GM12878 (cell line): Measurements from ENCODE around the gene CCDC9B. TPM values are rescaled to one million over a fixed set of nuclear protein-coding genes. Genes with fewer than 3 reads are reported as not detected.
A peak's percentile ranks its signal among the peaks of the same experiment; 100 is the strongest.

Source experiments
- CBX5 ChIP-seq: sonication (generic); IDR thresholded peaks from 2 replicates; pipeline ENCODE4 v1.6.1; 2016; ENCODE audit warnings: low read depth, moderate library complexity, mild to moderate bottlenecking, inconsistent platforms
- CEBPB ChIP-seq, 2 experiments: fragments of 150-350 bp in 1 of 2; IDR thresholded peaks; 2 replicates each; pipeline ENCODE4 v1.6.1; 2012 to 2014; ENCODE audit warnings: low read depth in 2 of 2, low read length in 2 of 2, borderline replicate concordance in 1 of 2, inconsistent platforms in 1 of 2
- ESRRA ChIP-seq: IDR thresholded peaks from 2 replicates; pipeline ENCODE4 v1.6.1; 2012; ENCODE audit warnings: mild to moderate bottlenecking, low read length, improper control_type of control experiment
- GABPA ChIP-seq: IDR thresholded peaks from 2 replicates; pipeline ENCODE4 v1.6.1; 2014; ENCODE audit warnings: antibody characterized with exemption, low read depth, mild to moderate bottlenecking, inconsistent platforms
- HDAC2 ChIP-seq: fragments of 200-600 bp; sonication (generic); IDR thresholded peaks from 2 replicates; pipeline ENCODE4 v1.6.1; 2017
- IKZF1 ChIP-seq: fragments of 450-650 bp; conservative IDR thresholded peaks from 2 replicates; pipeline ENCODE4 v1.6.1; 2017; ENCODE audit warnings: antibody characterized with exemption, mild to moderate bottlenecking
- MYC ChIP-seq: IDR thresholded peaks from 2 replicates; pipeline ENCODE4 v1.6.1; 2011; ENCODE audit warnings: mild to moderate bottlenecking, low read length, moderate library complexity, inconsistent platforms; ENCODE audit not compliant: insufficient read depth, insufficient replicate concordance, insufficient read length, severe bottlenecking
- NFYA ChIP-seq: IDR thresholded peaks from 2 replicates; pipeline ENCODE4 v1.6.1; 2011; ENCODE audit warnings: low read depth, mild to moderate bottlenecking, low read length, improper control_type of control experiment, borderline replicate concordance
- PML ChIP-seq: IDR thresholded peaks from 2 replicates; pipeline ENCODE4 v1.6.1; 2012; ENCODE audit warnings: low read length, inconsistent platforms
- RAD51 ChIP-seq: fragments of 450-650 bp; IDR thresholded peaks from 2 replicates; pipeline ENCODE4 v1.6.1; 2016; ENCODE audit warnings: moderate library complexity, mild to moderate bottlenecking, inconsistent platforms
- RELA ChIP-seq: fragments of 450-650 bp; IDR thresholded peaks from 2 replicates; pipeline ENCODE4 v1.8.0; 2014; ENCODE audit warnings: borderline replicate concordance; ENCODE audit not compliant: partially characterized antibody
- SUPT20H ChIP-seq: IDR thresholded peaks from 2 replicates; pipeline ENCODE4 v1.6.1; 2011; ENCODE audit warnings: low read depth, mild to moderate bottlenecking, low read length, moderate library complexity, borderline replicate concordance; ENCODE audit not compliant: control insufficient read depth
- TAF1 ChIP-seq: IDR thresholded peaks from 2 replicates; pipeline ENCODE4 v1.6.1; 2011; ENCODE audit warnings: mild to moderate bottlenecking, low read depth, low read length, borderline replicate concordance
- TCF12 ChIP-seq: IDR thresholded peaks from 2 replicates; pipeline ENCODE4 v1.6.1; 2011; ENCODE audit warnings: low read depth, mild to moderate bottlenecking, low read length
- ZZZ3 ChIP-seq: IDR thresholded peaks from 2 replicates; pipeline ENCODE4 v1.6.1; 2011; ENCODE audit warnings: low read depth; ENCODE audit not compliant: control insufficient read depth, insufficient read length
- polyA plus RNA-seq, 11 experiments: library from polyadenylated mRNA; depleted of rRNA in 4 of 11; unstranded in 6 of 11; stranded (reverse) in 5 of 11; fragments of >200 nt; fragmentation: Nextera tagmentation in 4 of 11; fragmentation: Illumina TruSeq in 1 of 11; extraction: Ambion mirVana in 4 of 11; extraction: Trizol in 1 of 11; gene quantifications; 1 replicate in 1 of 11; 2 replicates in 10 of 11; pipeline versions ENCODE4 v1.2.1 to v1.2.3, GENCODE V29; 2011 to 2016; ENCODE audit warnings: inconsistent platforms in 2 of 11, missing spikeins in 2 of 11, low read depth in 1 of 11
- total RNA-seq, 4 experiments: library from RNA; depleted of rRNA in 3 of 4; stranded (reverse); fragments of >200 nt in 3 of 4; fragmentation: Illumina TruSeq in 1 of 4; extraction: Trizol in 1 of 4; gene quantifications; 2 replicates each; pipeline versions ENCODE4 v1.2.1 to v1.2.3, GENCODE V29; 2013 to 2021
- TF ChIP-seq, protein P1 (sequence below): fragments of 450-650 bp; IDR thresholded peaks from 2 replicates; pipeline ENCODE4 v1.6.1; 2016; ENCODE audit warnings: mild to moderate bottlenecking
- TF ChIP-seq, protein P2 (sequence below): IDR thresholded peaks from 2 replicates; pipeline ENCODE4 v1.6.1; 2011; ENCODE audit warnings: mild to moderate bottlenecking, low read depth, low read length, moderate library complexity; ENCODE audit not compliant: insufficient replicate concordance
- TF ChIP-seq, protein P3 (sequence below): fragments of 450-650 bp; IDR thresholded peaks from 2 replicates; pipeline ENCODE4 v1.6.1; 2016; ENCODE audit warnings: mild to moderate bottlenecking, moderate library complexity, borderline replicate concordance
- TF ChIP-seq, protein P4 (sequence below): fragments of 450-650 bp; IDR thresholded peaks from 2 replicates; pipeline ENCODE4 v1.6.1; 2017; ENCODE audit warnings: antibody characterized with exemption, mild to moderate bottlenecking, moderate library complexity

CCDC9B gene
- total and polyA plus RNA-seq, 10 of the 15 experiments (the other 5 are each of a cell fraction or from before 2014, with no cell fraction given), result 0.01 to 0.08 (median 0.03) TPM; not detected in 6

DNA sequence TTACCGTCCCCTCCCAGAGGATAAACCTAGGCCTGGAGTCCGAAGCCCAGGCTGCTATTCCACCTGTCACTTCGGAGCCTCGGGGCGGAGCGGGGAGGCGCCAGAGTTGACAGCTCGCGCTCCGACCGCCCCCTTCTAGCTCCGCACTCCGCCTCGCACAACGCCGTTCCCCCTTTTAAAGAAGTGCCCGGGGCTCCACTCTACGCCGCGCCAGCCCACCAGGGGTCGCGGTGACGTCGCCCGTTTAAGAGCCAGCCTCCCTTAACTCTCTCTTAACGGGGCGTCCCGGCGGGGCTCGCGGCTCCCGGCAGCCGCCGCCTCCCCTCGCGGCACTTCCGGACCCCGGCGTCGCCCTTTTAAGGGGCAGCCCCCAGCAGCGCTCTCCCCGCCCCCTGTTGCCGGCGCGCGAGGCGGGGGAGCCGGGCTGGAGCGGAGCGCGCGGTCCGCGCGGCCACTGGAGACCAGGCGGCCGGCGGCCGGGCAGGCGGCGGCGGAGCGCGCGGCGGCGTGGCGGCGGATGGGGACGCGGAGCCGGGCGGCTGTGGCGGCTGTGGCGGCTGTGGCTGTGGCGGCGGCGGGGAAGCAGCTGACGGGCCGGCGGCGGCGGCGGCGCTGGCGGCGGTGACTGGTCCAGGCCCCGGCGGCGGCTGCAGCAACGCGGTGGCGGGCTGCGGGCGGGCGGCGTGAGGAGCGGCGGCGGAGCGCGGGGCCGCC is 17.3 kb downstream of the CCDC9B start, which contains the start of gene INAFM2 (continued):
- TF ChIP-seq MYC, result no peak
- no peak for TF ChIP-seq TAF1
- 0 out of 2 replicates have a peak, but pooled peaks have one; percentile 38 for TF ChIP-seq IKZF1
- TF ChIP-seq, protein P1, sequence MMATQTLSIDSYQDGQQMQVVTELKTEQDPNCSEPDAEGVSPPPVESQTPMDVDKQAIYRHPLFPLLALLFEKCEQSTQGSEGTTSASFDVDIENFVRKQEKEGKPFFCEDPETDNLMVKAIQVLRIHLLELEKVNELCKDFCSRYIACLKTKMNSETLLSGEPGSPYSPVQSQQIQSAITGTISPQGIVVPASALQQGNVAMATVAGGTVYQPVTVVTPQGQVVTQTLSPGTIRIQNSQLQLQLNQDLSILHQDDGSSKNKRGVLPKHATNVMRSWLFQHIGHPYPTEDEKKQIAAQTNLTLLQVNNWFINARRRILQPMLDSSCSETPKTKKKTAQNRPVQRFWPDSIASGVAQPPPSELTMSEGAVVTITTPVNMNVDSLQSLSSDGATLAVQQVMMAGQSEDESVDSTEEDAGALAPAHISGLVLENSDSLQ, result peak; percentile 69
- TF ChIP-seq ZZZ3, result no peak
- no peak for TF ChIP-seq HDAC2
- no peak for TF ChIP-seq CBX5
- TF ChIP-seq CEBPB (IDR thresholded peaks at IDR 0.05; ENCODE audit: borderline replicate concordance in 1 of 2, low read depth in 2 of 2, low read length in 2 of 2), result no peak
- no peak for TF ChIP-seq PML
- TF ChIP-seq NFYA, result no peak
- no peak for TF ChIP-seq RAD51
- TF ChIP-seq, protein P2, sequence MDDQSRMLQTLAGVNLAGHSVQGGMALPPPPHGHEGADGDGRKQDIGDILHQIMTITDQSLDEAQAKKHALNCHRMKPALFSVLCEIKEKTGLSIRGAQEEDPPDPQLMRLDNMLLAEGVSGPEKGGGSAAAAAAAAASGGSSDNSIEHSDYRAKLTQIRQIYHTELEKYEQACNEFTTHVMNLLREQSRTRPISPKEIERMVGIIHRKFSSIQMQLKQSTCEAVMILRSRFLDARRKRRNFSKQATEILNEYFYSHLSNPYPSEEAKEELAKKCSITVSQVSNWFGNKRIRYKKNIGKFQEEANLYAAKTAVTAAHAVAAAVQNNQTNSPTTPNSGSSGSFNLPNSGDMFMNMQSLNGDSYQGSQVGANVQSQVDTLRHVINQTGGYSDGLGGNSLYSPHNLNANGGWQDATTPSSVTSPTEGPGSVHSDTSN, result no peak
- no peak for TF ChIP-seq TCF12
- TF ChIP-seq GABPA, result no peak
- TF ChIP-seq SUPT20H, result no peak
- TF ChIP-seq, protein P3, sequence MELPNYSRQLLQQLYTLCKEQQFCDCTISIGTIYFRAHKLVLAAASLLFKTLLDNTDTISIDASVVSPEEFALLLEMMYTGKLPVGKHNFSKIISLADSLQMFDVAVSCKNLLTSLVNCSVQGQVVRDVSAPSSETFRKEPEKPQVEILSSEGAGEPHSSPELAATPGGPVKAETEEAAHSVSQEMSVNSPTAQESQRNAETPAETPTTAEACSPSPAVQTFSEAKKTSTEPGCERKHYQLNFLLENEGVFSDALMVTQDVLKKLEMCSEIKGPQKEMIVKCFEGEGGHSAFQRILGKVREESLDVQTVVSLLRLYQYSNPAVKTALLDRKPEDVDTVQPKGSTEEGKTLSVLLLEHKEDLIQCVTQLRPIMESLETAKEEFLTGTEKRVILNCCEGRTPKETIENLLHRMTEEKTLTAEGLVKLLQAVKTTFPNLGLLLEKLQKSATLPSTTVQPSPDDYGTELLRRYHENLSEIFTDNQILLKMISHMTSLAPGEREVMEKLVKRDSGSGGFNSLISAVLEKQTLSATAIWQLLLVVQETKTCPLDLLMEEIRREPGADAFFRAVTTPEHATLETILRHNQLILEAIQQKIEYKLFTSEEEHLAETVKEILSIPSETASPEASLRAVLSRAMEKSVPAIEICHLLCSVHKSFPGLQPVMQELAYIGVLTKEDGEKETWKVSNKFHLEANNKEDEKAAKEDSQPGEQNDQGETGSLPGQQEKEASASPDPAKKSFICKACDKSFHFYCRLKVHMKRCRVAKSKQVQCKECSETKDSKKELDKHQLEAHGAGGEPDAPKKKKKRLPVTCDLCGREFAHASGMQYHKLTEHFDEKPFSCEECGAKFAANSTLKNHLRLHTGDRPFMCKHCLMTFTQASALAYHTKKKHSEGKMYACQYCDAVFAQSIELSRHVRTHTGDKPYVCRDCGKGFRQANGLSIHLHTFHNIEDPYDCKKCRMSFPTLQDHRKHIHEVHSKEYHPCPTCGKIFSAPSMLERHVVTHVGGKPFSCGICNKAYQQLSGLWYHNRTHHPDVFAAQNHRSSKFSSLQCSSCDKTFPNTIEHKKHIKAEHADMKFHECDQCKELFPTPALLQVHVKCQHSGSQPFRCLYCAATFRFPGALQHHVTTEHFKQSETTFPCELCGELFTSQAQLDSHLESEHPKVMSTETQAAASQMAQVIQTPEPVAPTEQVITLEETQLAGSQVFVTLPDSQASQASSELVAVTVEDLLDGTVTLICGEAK, result no peak
- TF ChIP-seq, protein P4, sequence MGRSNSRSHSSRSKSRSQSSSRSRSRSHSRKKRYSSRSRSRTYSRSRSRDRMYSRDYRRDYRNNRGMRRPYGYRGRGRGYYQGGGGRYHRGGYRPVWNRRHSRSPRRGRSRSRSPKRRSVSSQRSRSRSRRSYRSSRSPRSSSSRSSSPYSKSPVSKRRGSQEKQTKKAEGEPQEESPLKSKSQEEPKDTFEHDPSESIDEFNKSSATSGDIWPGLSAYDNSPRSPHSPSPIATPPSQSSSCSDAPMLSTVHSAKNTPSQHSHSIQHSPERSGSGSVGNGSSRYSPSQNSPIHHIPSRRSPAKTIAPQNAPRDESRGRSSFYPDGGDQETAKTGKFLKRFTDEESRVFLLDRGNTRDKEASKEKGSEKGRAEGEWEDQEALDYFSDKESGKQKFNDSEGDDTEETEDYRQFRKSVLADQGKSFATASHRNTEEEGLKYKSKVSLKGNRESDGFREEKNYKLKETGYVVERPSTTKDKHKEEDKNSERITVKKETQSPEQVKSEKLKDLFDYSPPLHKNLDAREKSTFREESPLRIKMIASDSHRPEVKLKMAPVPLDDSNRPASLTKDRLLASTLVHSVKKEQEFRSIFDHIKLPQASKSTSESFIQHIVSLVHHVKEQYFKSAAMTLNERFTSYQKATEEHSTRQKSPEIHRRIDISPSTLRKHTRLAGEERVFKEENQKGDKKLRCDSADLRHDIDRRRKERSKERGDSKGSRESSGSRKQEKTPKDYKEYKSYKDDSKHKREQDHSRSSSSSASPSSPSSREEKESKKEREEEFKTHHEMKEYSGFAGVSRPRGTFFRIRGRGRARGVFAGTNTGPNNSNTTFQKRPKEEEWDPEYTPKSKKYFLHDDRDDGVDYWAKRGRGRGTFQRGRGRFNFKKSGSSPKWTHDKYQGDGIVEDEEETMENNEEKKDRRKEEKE, result no peak
- no peak for TF ChIP-seq RELA
- no peak for TF ChIP-seq ESRRA
